CD4-positive, alpha-beta T cell (primary cell): ENCODE results near the gene VPS13D. TPM values are rescaled to one million over a fixed set of nuclear protein-coding genes. Genes with fewer than 3 reads are reported as not detected.

ENCODE experiments used
- ATAC-seq: fragments of 200-7000 bp; cut with Tn5 transposase; one replicate; pipeline ENCODE4 v1.10.0; 2022; ENCODE audit warnings: mild to moderate bottlenecking; ENCODE audit not compliant: poor library complexity
- CTCF ChIA-PET: fragments of 350-600 bp; sonication (Branson Sonifier 250); formaldehyde crosslinking; loops from one replicate; lab custom pipeline; 2021; ENCODE audit warnings: antibody characterized with exemption, inconsistent platforms; lab: Charles Lee
- POLR2A ChIA-PET: fragments of 350-600 bp; sonication (Branson Sonifier 250); formaldehyde crosslinking; loops from one replicate; lab custom pipeline; 2021; ENCODE audit warnings: antibody characterized with exemption, inconsistent platforms; lab: Charles Lee
- DNase-seq, 14 experiments: peaks; one replicate each; pipeline ENCODE4 v3.0.0-alpha.2; 2013 to 2020; ENCODE audit warnings: mixed read lengths in 2 of 14
- H3K27ac ChIP-seq, 2 donors: one replicate each; pipeline versions ENCODE4 v1.5.1 to v1.7.0; 2013; ENCODE audit warnings: low read length in 2 of 2, low read depth in 1 of 2, mild to moderate bottlenecking in 1 of 2
- H3K27me3 ChIP-seq, 2 experiments: 1 replicate in 1 of 2; 2 replicates in 1 of 2; pipeline versions ENCODE4 v1.6.1 to v1.7.0; 2013; ENCODE audit warnings: low read length in 2 of 2, control low read depth in 1 of 2, mild to moderate bottlenecking in 1 of 2, moderate library complexity in 1 of 2; ENCODE audit not compliant: insufficient read depth in 2 of 2, control insufficient read depth in 1 of 2
- H3K36me3 ChIP-seq: one replicate; pipeline ENCODE4 v1.6.1; 2013; ENCODE audit warnings: low read length, control low read depth; ENCODE audit not compliant: insufficient read depth
- H3K4me1 ChIP-seq: one replicate; pipeline ENCODE4 v1.6.1; 2013; ENCODE audit warnings: low read length, control low read depth; ENCODE audit not compliant: insufficient read depth
- H3K4me3 ChIP-seq: one replicate; pipeline ENCODE4 v1.5.1; 2013; ENCODE audit warnings: mild to moderate bottlenecking, low read length, moderate library complexity
- H3K9me3 ChIP-seq, 2 experiments: 1 replicate in 1 of 2; 2 replicates in 1 of 2; pipeline versions ENCODE4 v1.6.1 to v1.7.0; 2013; ENCODE audit warnings: low read length in 2 of 2, mild to moderate bottlenecking in 2 of 2, control low read depth in 1 of 2, moderate library complexity in 1 of 2; ENCODE audit not compliant: control insufficient read depth in 1 of 2, insufficient read depth in 1 of 2
- H3K27ac Mint-ChIP-seq: one replicate; pipeline ENCODE4 v1.8.0; 2020; ENCODE audit warnings: mixed read lengths
- H3K27me3 Mint-ChIP-seq: one replicate; pipeline ENCODE4 v1.8.0; 2021; ENCODE audit warnings: mixed read lengths
- H3K36me3 Mint-ChIP-seq: one replicate; pipeline ENCODE4 v1.8.0; 2021; ENCODE audit warnings: low read depth, mixed read lengths
- H3K4me1 Mint-ChIP-seq: one replicate; pipeline ENCODE4 v1.8.0; 2021; ENCODE audit warnings: low read depth, mixed read lengths
- H3K4me3 Mint-ChIP-seq: one replicate; pipeline ENCODE4 v1.8.0; 2020; ENCODE audit warnings: mild to moderate bottlenecking, mixed read lengths
- H3K9me3 Mint-ChIP-seq: one replicate; pipeline ENCODE4 v1.8.0; 2020; ENCODE audit warnings: mixed read lengths
- CTCF ChIP-seq: fragments of 200-600 bp; IDR thresholded peaks from one replicate; pipeline ENCODE4 v1.8.0; 2022; ENCODE audit warnings: antibody characterized with exemption, mild to moderate bottlenecking
- intact Hi-C, 2 experiments: fragments of 100-400 bp; cut with DNase I in 1 of 2; cut with micrococcal nuclease in 1 of 2; formaldehyde crosslinking; loops; one replicate each; pipeline versions ENCODE4 v1.15.1 to v1.9.0; 2023 to 2025; cut with DNase I, micrococcal nuclease
- total RNA-seq, 174 experiments: library from RNA in 2 of 174; stranded (reverse) in 2 of 174; gene quantifications; one replicate each; pipeline ENCODE4 v1.2.3 and lab custom pipeline; 2021 to 2026

Gene VPS13D
- total RNA-seq, 2 experiments from 2014 or later, result 63.0 to 67.3 TPM

GRCh38 chr1:12204140-12204539 is 25.7 kb upstream of the VPS13D start:
- POLR2A ChIA-PET, result interaction anchor here (1.1 kb wide), 1 partner anchor 79 kb away, joined by 3 read pairs; no protein-coding TSS in a partner anchor
- Histone ChIP-seq H3K4me1 (peaks cover 67% of the 10 kb centered on the region), H3K27me3 (no peaks in the 10 kb centered on the region), H3K9me3 (no peaks in the 10 kb centered on the region), H3K4me3 (no peak overlapping the region), H3K36me3 (peaks cover 75% of the 10 kb centered on the region), H3K27ac (peak overlapping the region; percentile 50 to 52)
- H3K36me3 Mint-ChIP-seq, result peaks cover 54% of the 10 kb centered on the region
- no peaks in the 10 kb centered on the region for H3K27me3 Mint-ChIP-seq
- peak in 8 of 14 experiments; percentile 9 to 54 (median 40) for DNase-seq
- peak overlapping the region; percentile 80 for H3K27ac Mint-ChIP-seq
- peaks cover 41% of the 10 kb centered on the region for H3K4me1 Mint-ChIP-seq
- no peaks in the 10 kb centered on the region for H3K9me3 Mint-ChIP-seq
- H3K4me3 Mint-ChIP-seq, result peak overlapping the region; percentile 7
- intact Hi-C loops, result no loop called here
- no peak for TF ChIP-seq CTCF
- peak; percentile 49 for ATAC-seq
- CTCF ChIA-PET, result interaction anchor here (7.3 kb wide), 1 partner anchor 80 kb away, joined by 42 read pairs; no protein-coding TSS in a partner anchor

GRCh38 chr1:12204754-12205658 is 24.8 kb upstream of the VPS13D start:
- Mint-ChIP-seq H3K9me3 (no peaks in the 10 kb centered on the region), H3K4me3 (no peak overlapping the region), H3K4me1 (peaks cover 50% of the 10 kb centered on the region), H3K27ac (peak overlapping the region; percentile 80), H3K36me3 (peaks cover 50% of the 10 kb centered on the region), H3K27me3 (no peaks in the 10 kb centered on the region)
- peaks cover 68% of the 10 kb centered on the region for H3K4me1 ChIP-seq
- no peak overlapping the region for H3K4me3 ChIP-seq
- DNase-seq, result no peak
- intact Hi-C loops, result loop anchor here (5.0 kb wide), 1 partner anchor 38 kb away; the partner anchor contains the start of gene TNFRSF1B (in 2 of the 2)
- POLR2A ChIA-PET, result interaction anchor here (0.6 to 2.2 kb wide), 5 partner anchors 28 to 84 kb away, joined by 3 to 8 read pairs (median 3); no protein-coding TSS in a partner anchor
- no peaks in the 10 kb centered on the region for H3K9me3 ChIP-seq
- no peaks in the 10 kb centered on the region for H3K27me3 ChIP-seq
- no peak for TF ChIP-seq CTCF
- no peak for ATAC-seq
- peaks cover 66% of the 10 kb centered on the region for H3K36me3 ChIP-seq
- H3K27ac ChIP-seq, result peak overlapping the region; percentile 50 to 52
- CTCF ChIA-PET, result interaction anchor here (7.3 to 12.0 kb wide), 2 partner anchors 81 kb away, joined by 42 to 142 read pairs; no protein-coding TSS in a partner anchor

- no peaks in the 10 kb centered on the region for H3K9me3 Mint-ChIP-seq
- DNase-seq, result no peak
Measured at GRCh38 chr1:12206238-12206637, 23.6 kb upstream of the VPS13D start.

More at GRCh38 chr1:12206238-12206637, 23.6 kb upstream of the VPS13D start:
- no peaks in the 10 kb centered on the region for H3K27me3 ChIP-seq
- peaks cover 56% of the 10 kb centered on the region for H3K36me3 ChIP-seq
- Mint-ChIP-seq H3K27ac (no peak overlapping the region), H3K4me1 (peaks cover 62% of the 10 kb centered on the region), H3K36me3 (peaks cover 43% of the 10 kb centered on the region), H3K4me3 (no peak overlapping the region), H3K27me3 (no peaks in the 10 kb centered on the region)
- no peak for ATAC-seq
- H3K4me3 ChIP-seq, result no peak overlapping the region
- H3K4me1 ChIP-seq, result peaks cover 70% of the 10 kb centered on the region
- H3K9me3 ChIP-seq, result no peaks in the 10 kb centered on the region
- TF ChIP-seq CTCF, result no peak
- ChIA-PET CTCF (interaction anchor here (1.3 to 12.0 kb wide), 3 partner anchors 10 to 82 kb away, joined by 3 to 142 read pairs (median 3); partner anchors contain the start of gene TNFRSF1B), POLR2A (interaction anchor here (0.8 to 5.9 kb wide), 4 partner anchors 21 to 82 kb away, joined by 3 to 68 read pairs (median 6); no protein-coding TSS in a partner anchor)
- intact Hi-C loops, result loop anchor here (2.0 to 5.0 kb wide), 2 partner anchors 23 to 39 kb away; partner anchors contain the start of gene TNFRSF1B (in 2 of the 2)
- no peak overlapping the region for H3K27ac ChIP-seq
